ENCODE results near the gene LOXL1. TPM values are rescaled to one million over a fixed set of nuclear protein-coding genes. Genes with fewer than 3 reads are reported as not detected.

The LOXL1 gene
- total and polyA plus RNA-seq, 7 donors, result 3.0 to 27.7 (median 9.7) TPM; not detected in 1

- Histone ChIP-seq H3K27me3 (no peaks in the 10 kb centered on the region), H3K9me3 (no peaks in the 10 kb centered on the region), H3K4me3 (no peak overlapping the region), H3K4me1 (peaks cover 0 to 23% (median 18%) of the 10 kb centered on the region in 4 donors), H3K27ac (peak overlapping the region; percentile 91 to 98 (median 94)), H3K36me3 (peaks cover 0 to 16% (median 7%) of the 10 kb centered on the region in 4 donors)
- 16 to 36% methylated on average over 15 of the region's 15 CpGs for whole genome bisulfite sequencing, 2 donors
- peak; percentile 98 for DNase-seq
- intact Hi-C loops (cut with DNase I), result loop anchor here (1.0 kb wide), 1 partner anchor 13 kb away; no protein-coding TSS in a partner anchor
- TF ChIP-seq POLR2A (IDR thresholded peaks at IDR 0.05) (no peak), EP300 (IDR thresholded peaks at IDR 0.05) (peak in 2 of 4 donors; percentile 47 to 68), POLR2AphosphoS5 (IDR thresholded peaks at IDR 0.05) (peak; percentile 58 to 89 (median 65)), CTCF (IDR thresholded peaks at IDR 0.05) (peak; percentile 54 to 72 (median 69))
These were observed 24.7 kb downstream of the LOXL1 start for GRCh38 chr15:73950831-73951561.

GRCh38 chr15:73951601-73952000, 25.3 kb downstream of the LOXL1 start:
- Histone ChIP-seq H3K27me3 (no peaks in the 10 kb centered on the region), H3K9me3 (no peaks in the 10 kb centered on the region), H3K4me3 (no peak overlapping the region), H3K4me1 (peaks cover 0 to 23% (median 18%) of the 10 kb centered on the region in 4 donors), H3K36me3 (peaks cover 0 to 16% (median 7%) of the 10 kb centered on the region in 4 donors), H3K27ac (peak overlapping the region; percentile 91 to 98 (median 94))
- WGBS, 2 donors, result 62 to 74% methylated on average over 13 of the region's 13 CpGs
- no peak for TF ChIP-seq CTCF (IDR thresholded peaks at IDR 0.05)
- TF ChIP-seq POLR2A (IDR thresholded peaks at IDR 0.05), result no peak
- TF ChIP-seq EP300 (IDR thresholded peaks at IDR 0.05), result no peak
- TF ChIP-seq POLR2AphosphoS5 (IDR thresholded peaks at IDR 0.05), result no peak
- DNase-seq, result no peak
- intact Hi-C loops (cut with DNase I), result loop anchor here (1.0 kb wide), 1 partner anchor 13 kb away; no protein-coding TSS in a partner anchor

GRCh38 chr15:73952171-73952912, 26.1 kb downstream of the LOXL1 start:
- no peak for TF ChIP-seq CTCF (IDR thresholded peaks at IDR 0.05)
- TF ChIP-seq EP300 (IDR thresholded peaks at IDR 0.05), result no peak
- Histone ChIP-seq H3K9me3 (no peaks in the 10 kb centered on the region), H3K4me3 (no peak overlapping the region), H3K4me1 (peaks cover 0 to 23% (median 18%) of the 10 kb centered on the region in 4 donors), H3K27ac (peak overlapping the region; percentile 91 to 98 (median 94)), H3K27me3 (no peaks in the 10 kb centered on the region), H3K36me3 (peaks cover 0 to 16% (median 7%) of the 10 kb centered on the region in 4 donors)
- 88 to 90% methylated on average over 21 of the region's 21 CpGs for WGBS, 2 donors
- DNase-seq, result no peak
- intact Hi-C loops (cut with DNase I), result no loop called here

GRCh38 chr15:73952913-73953750, 26.9 kb downstream of the LOXL1 start:
- Histone ChIP-seq H3K4me1 (peaks cover 0 to 23% (median 18%) of the 10 kb centered on the region in 4 donors), H3K4me3 (no peak overlapping the region), H3K36me3 (peaks cover 0 to 9% (median 3%) of the 10 kb centered on the region in 4 donors), H3K27ac (peak overlapping the region in 3 of 4 donors; percentile 92 to 98 (median 97)), H3K27me3 (no peaks in the 10 kb centered on the region), H3K9me3 (no peaks in the 10 kb centered on the region)
- TF ChIP-seq POLR2A (IDR thresholded peaks at IDR 0.05) (no peak), EP300 (IDR thresholded peaks at IDR 0.05) (no peak), CTCF (IDR thresholded peaks at IDR 0.05) (no peak), POLR2AphosphoS5 (IDR thresholded peaks at IDR 0.05) (no peak)
- intact Hi-C loops (cut with DNase I), result no loop called here
- WGBS, 2 donors, result 78 to 86% methylated on average over 10 of the region's 10 CpGs
- DNase-seq, result peak; percentile 56

Measured in sigmoid colon (tissue), 7 donors.